MCF 10A (cell line): ENCODE data around the gene UVSSA. TPM values are rescaled to one million over a fixed set of nuclear protein-coding genes. Genes with fewer than 3 reads are reported as not detected.

Source experiments
- BruUV-seq: library from RNA; stranded (reverse); fragments of 400-500 nt; replicated peaks from 2 replicates; lab custom pipeline; 2021; lab: Mats Ljungman, UMichigan
- CTCF ChIA-PET: fragments of 300-600 bp; sonication (Branson Sonifier 250); formaldehyde crosslinking; extraction: SDS; loops from one replicate; lab custom pipeline; 2021; ENCODE audit warnings: antibody characterized with exemption, inconsistent platforms; lab: Yijun Ruan, JAX
- POLR2A ChIA-PET: fragments of 300-600, 350-650 bp; sonication (Branson Sonifier 250); formaldehyde crosslinking; extraction: SDS; loops from one replicate; lab custom pipeline; 2020; ENCODE audit warnings: antibody characterized with exemption, inconsistent platforms; lab: Yijun Ruan, JAX
- DNase-seq: peaks from one replicate; pipeline ENCODE4 v3.0.0-alpha.2; 2018; ENCODE audit not compliant: unreplicated experiment
- H3K27ac Mint-ChIP-seq: one replicate; pipeline ENCODE4 v1.8.0; 2022; ENCODE audit warnings: mild to moderate bottlenecking, low read depth, mixed read lengths; ENCODE audit not compliant: unreplicated experiment
- H3K27me3 Mint-ChIP-seq: one replicate; pipeline ENCODE4 v1.8.0; 2022; ENCODE audit warnings: mixed read lengths; ENCODE audit not compliant: insufficient read depth, unreplicated experiment
- H3K36me3 Mint-ChIP-seq: one replicate; pipeline ENCODE4 v1.8.0; 2022; ENCODE audit warnings: mild to moderate bottlenecking, moderate library complexity, mixed read lengths; ENCODE audit not compliant: insufficient read depth, unreplicated experiment
- H3K4me1 Mint-ChIP-seq: one replicate; pipeline ENCODE4 v1.8.0; 2022; ENCODE audit warnings: mixed read lengths; ENCODE audit not compliant: insufficient read depth, unreplicated experiment
- H3K4me3 Mint-ChIP-seq: one replicate; pipeline ENCODE4 v1.8.0; 2022; ENCODE audit warnings: mild to moderate bottlenecking, moderate library complexity, mixed read lengths; ENCODE audit not compliant: unreplicated experiment
- H3K9me3 Mint-ChIP-seq: one replicate; pipeline ENCODE4 v1.8.0; 2022; ENCODE audit warnings: mixed read lengths; ENCODE audit not compliant: unreplicated experiment
- CTCF ChIP-seq: fragments of 200-600 bp; IDR thresholded peaks from one replicate; pipeline ENCODE4 v1.8.0; 2022; ENCODE audit warnings: antibody characterized with exemption, mild to moderate bottlenecking; ENCODE audit not compliant: unreplicated experiment
- intact Hi-C: fragments of 100-400 bp; cut with micrococcal nuclease; formaldehyde crosslinking; loops from 2 replicates; pipeline ENCODE4 v1.14.1; 2022
- total RNA-seq: library from RNA; stranded (reverse); gene quantifications from 2 replicates; pipeline ENCODE4 v1.2.3, GENCODE V29; 2022

The UVSSA gene
- total RNA-seq, 1 experiment from 2014 or later: 43.6 TPM

GRCh38 chr4:1399508-1400190, 52.6 kb downstream of the UVSSA start:
- H3K27ac Mint-ChIP-seq: no peak overlapping the region
- no peaks in the 10 kb centered on the region for H3K9me3 Mint-ChIP-seq
- intact Hi-C loops: no loop called here
- H3K4me3 Mint-ChIP-seq: no peak overlapping the region
- BruUV-seq: no TSS peak
- CTCF ChIA-PET: no interaction called here
- no peaks in the 10 kb centered on the region for H3K27me3 Mint-ChIP-seq
- POLR2A ChIA-PET: no interaction called here
- peaks cover 6% of the 10 kb centered on the region for H3K36me3 Mint-ChIP-seq
- no peaks in the 10 kb centered on the region for H3K4me1 Mint-ChIP-seq
- TF ChIP-seq CTCF: no peak
- no peak for DNase-seq

GRCh38 chr4:1400191-1400805, 53.3 kb downstream of the UVSSA start:
- intact Hi-C loops: no loop called here
- no peak overlapping the region for H3K27ac Mint-ChIP-seq
- no peak for DNase-seq
- POLR2A ChIA-PET: no interaction called here
- H3K4me3 Mint-ChIP-seq: no peak overlapping the region
- TF ChIP-seq CTCF: no peak
- H3K9me3 Mint-ChIP-seq: no peaks in the 10 kb centered on the region
- no TSS peak for BruUV-seq
- peaks cover 9% of the 10 kb centered on the region for H3K36me3 Mint-ChIP-seq
- H3K4me1 Mint-ChIP-seq: no peaks in the 10 kb centered on the region
- no peaks in the 10 kb centered on the region for H3K27me3 Mint-ChIP-seq
- CTCF ChIA-PET: no interaction called here

GRCh38 chr4:1400831-1401408, 53.9 kb downstream of the UVSSA start:
- BruUV-seq: no TSS peak
- Mint-ChIP-seq H3K9me3 (no peaks in the 10 kb centered on the region), H3K4me3 (no peak overlapping the region), H3K27me3 (no peaks in the 10 kb centered on the region), H3K27ac (no peak overlapping the region), H3K36me3 (peaks cover 4% of the 10 kb centered on the region), H3K4me1 (no peaks in the 10 kb centered on the region)
- POLR2A ChIA-PET: no interaction called here
- TF ChIP-seq CTCF: no peak
- intact Hi-C loops: no loop called here
- no peak for DNase-seq
- CTCF ChIA-PET: no interaction called here

GRCh38 chr4:1401409-1402020, 54.5 kb downstream of the UVSSA start:
- DNase-seq: no peak
- no peak overlapping the region for H3K27ac Mint-ChIP-seq
- ChIA-PET POLR2A (no interaction called here), CTCF (interaction anchor here (0.6 kb wide), 1 partner anchor 12 kb away, joined by 4 read pairs; no protein-coding TSS in a partner anchor)
- no peaks in the 10 kb centered on the region for H3K4me1 Mint-ChIP-seq
- H3K36me3 Mint-ChIP-seq: peaks cover 4% of the 10 kb centered on the region
- no peaks in the 10 kb centered on the region for H3K9me3 Mint-ChIP-seq
- H3K27me3 Mint-ChIP-seq: no peaks in the 10 kb centered on the region
- BruUV-seq: no TSS peak
- intact Hi-C loops: no loop called here
- no peak for TF ChIP-seq CTCF
- H3K4me3 Mint-ChIP-seq: no peak overlapping the region
